Measurements from ENCODE around the gene ARHGAP44.

DNA sequence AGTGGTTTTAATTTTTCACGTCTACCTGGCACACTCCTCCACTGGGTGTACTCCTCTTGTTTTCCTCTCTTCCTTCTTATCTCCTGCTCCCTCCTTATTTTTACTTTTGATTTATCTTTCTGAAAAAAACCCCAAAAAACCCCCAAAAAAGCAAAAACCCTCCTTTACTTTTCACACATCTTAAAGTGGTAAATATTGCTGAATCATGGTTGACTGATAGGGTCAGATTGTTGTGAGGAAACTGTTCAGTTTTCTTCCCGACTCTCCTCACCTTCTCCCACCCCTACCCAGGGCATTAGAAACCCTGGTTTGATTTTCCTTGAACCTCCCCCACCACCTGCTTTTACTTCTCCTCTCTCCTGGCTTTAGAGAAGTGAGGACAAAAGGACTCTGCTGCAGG lies 25.4 kb downstream of the ARHGAP44 start:
- TF ChIP-seq, protein P1, sequence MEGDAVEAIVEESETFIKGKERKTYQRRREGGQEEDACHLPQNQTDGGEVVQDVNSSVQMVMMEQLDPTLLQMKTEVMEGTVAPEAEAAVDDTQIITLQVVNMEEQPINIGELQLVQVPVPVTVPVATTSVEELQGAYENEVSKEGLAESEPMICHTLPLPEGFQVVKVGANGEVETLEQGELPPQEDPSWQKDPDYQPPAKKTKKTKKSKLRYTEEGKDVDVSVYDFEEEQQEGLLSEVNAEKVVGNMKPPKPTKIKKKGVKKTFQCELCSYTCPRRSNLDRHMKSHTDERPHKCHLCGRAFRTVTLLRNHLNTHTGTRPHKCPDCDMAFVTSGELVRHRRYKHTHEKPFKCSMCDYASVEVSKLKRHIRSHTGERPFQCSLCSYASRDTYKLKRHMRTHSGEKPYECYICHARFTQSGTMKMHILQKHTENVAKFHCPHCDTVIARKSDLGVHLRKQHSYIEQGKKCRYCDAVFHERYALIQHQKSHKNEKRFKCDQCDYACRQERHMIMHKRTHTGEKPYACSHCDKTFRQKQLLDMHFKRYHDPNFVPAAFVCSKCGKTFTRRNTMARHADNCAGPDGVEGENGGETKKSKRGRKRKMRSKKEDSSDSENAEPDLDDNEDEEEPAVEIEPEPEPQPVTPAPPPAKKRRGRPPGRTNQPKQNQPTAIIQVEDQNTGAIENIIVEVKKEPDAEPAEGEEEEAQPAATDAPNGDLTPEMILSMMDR (conservative IDR thresholded peaks at IDR 0.05), result no peak
- TF ChIP-seq ZFX (IDR thresholded peaks at IDR 0.05), result no peak
